Caco-2 (cell line): ENCODE data around the gene PPAN. TPM values are rescaled to one million over a fixed set of nuclear protein-coding genes. Genes with fewer than 3 reads are reported as not detected.

Experiments
- BruUV-seq: library from RNA; stranded (reverse); fragments of 400-500 nt; replicated peaks from 2 replicates; lab custom pipeline; 2021; lab: Mats Ljungman, UMichigan
- CTCF ChIA-PET: fragments of 300-600 bp; sonication (Branson Sonifier 250); formaldehyde crosslinking; loops from one replicate; lab custom pipeline; 2022; ENCODE audit warnings: antibody characterized with exemption; lab: Charles Lee
- POLR2A ChIA-PET: fragments of 300-600 bp; sonication (Branson Sonifier 250); formaldehyde crosslinking; loops from one replicate; lab custom pipeline; 2022; ENCODE audit warnings: antibody characterized with exemption; lab: Charles Lee
- DNase-seq, 2 experiments: peaks; one replicate each; pipeline versions ENCODE4 v3.0.0 to v3.0.0-alpha.2; 2020 to 2022
- H3K27me3 ChIP-seq: replicated peaks from 2 replicates; pipeline ENCODE4 v1.6.0; 2011; ENCODE audit warnings: low read length; ENCODE audit not compliant: control insufficient read depth, insufficient read depth
- H3K36me3 ChIP-seq: 2 replicates; pipeline ENCODE4 v1.5.1; 2011; ENCODE audit warnings: low read length; ENCODE audit not compliant: control insufficient read depth, insufficient read depth
- H3K4me1 ChIP-seq: fragments of 250-450 bp; sonication (Bioruptor Pico); 2 replicates; pipeline ENCODE4 v1.5.1; 2020; ENCODE audit warnings: mild to moderate bottlenecking
- H3K4me3 ChIP-seq: 2 replicates; pipeline ENCODE4 v1.5.1; 2011; ENCODE audit warnings: low read depth, mild to moderate bottlenecking, control low read depth, low read length
- H3K9me3 ChIP-seq: fragments of 250-450 bp; sonication (Bioruptor Pico); 2 replicates; pipeline ENCODE4 v1.5.1; 2020; ENCODE audit warnings: mild to moderate bottlenecking, moderate library complexity
- H3K27ac Mint-ChIP-seq: one replicate; pipeline ENCODE4 v1.8.0; 2022; ENCODE audit warnings: mixed read lengths; ENCODE audit not compliant: unreplicated experiment
- H3K27me3 Mint-ChIP-seq: one replicate; pipeline ENCODE4 v1.8.0; 2022; ENCODE audit warnings: mixed read lengths; ENCODE audit not compliant: insufficient read depth, unreplicated experiment
- H3K36me3 Mint-ChIP-seq: one replicate; pipeline ENCODE4 v1.8.0; 2022; ENCODE audit warnings: mild to moderate bottlenecking, mixed read lengths; ENCODE audit not compliant: insufficient read depth, unreplicated experiment
- H3K4me1 Mint-ChIP-seq: one replicate; pipeline ENCODE4 v1.8.0; 2022; ENCODE audit warnings: low read depth, mixed read lengths; ENCODE audit not compliant: unreplicated experiment
- H3K4me3 Mint-ChIP-seq: one replicate; pipeline ENCODE4 v1.8.0; 2022; ENCODE audit warnings: mild to moderate bottlenecking, moderate library complexity, mixed read lengths; ENCODE audit not compliant: unreplicated experiment
- H3K9me3 Mint-ChIP-seq: one replicate; pipeline ENCODE4 v1.8.0; 2022; ENCODE audit warnings: mixed read lengths; ENCODE audit not compliant: unreplicated experiment
- CTCF ChIP-seq, 2 experiments: fragments of 200-600 bp in 1 of 2; IDR thresholded peaks; 1 replicate in 1 of 2; 2 replicates in 1 of 2; pipeline versions ENCODE4 v1.5.1 to v1.8.0; 2011 to 2022; ENCODE audit warnings: antibody characterized with exemption in 1 of 2, control low read depth in 1 of 2, inconsistent platforms in 1 of 2, low read depth in 1 of 2, low read length in 1 of 2, mild to moderate bottlenecking in 1 of 2, moderate library complexity in 1 of 2; ENCODE audit not compliant: insufficient read depth in 1 of 2, severe bottlenecking in 1 of 2, unreplicated experiment in 1 of 2
- intact Hi-C: fragments of 100-400 bp; cut with micrococcal nuclease; formaldehyde crosslinking; loops from one replicate; pipeline ENCODE4 v1.10.0; 2022; ENCODE audit not compliant: unreplicated experiment
- total RNA-seq: library from RNA; stranded (reverse); gene quantifications from 2 replicates; pipeline ENCODE4 v1.2.3, GENCODE V29; 2022

The PPAN gene
- total RNA-seq, 1 experiment from 2014 or later: 62.8 TPM

- intact Hi-C loops: no loop called here
- peaks cover 25% of the 10 kb centered on the region for H3K27me3 Mint-ChIP-seq
These were observed 38.0 kb upstream of the PPAN start for GRCh38 chr19:10068205-10068604.

GRCh38 chr19:10069046-10069445 lies 37.1 kb upstream of the PPAN start:
- no peak for DNase-seq
- Histone ChIP-seq H3K27me3 (no peaks in the 10 kb centered on the region), H3K36me3 (no peaks in the 10 kb centered on the region), H3K4me1 (no peaks in the 10 kb centered on the region), H3K9me3 (no peaks in the 10 kb centered on the region), H3K4me3 (no peak overlapping the region)
- BruUV-seq: no TSS peak
- Mint-ChIP-seq H3K27me3 (peaks cover 17% of the 10 kb centered on the region), H3K9me3 (peaks cover 10% of the 10 kb centered on the region), H3K4me3 (no peak overlapping the region), H3K36me3 (peaks cover 5% of the 10 kb centered on the region), H3K27ac (no peak overlapping the region), H3K4me1 (no peaks in the 10 kb centered on the region)
- no peak for TF ChIP-seq CTCF (IDR thresholded peaks at IDR 0.05; ENCODE audit: insufficient read depth in 1 of 2, low read depth in 1 of 2, low read length in 1 of 2, severe bottlenecking in 1 of 2, unreplicated experiment in 1 of 2)
- ChIA-PET POLR2A (no interaction called here), CTCF (interaction anchor here (0.6 kb wide), 1 partner anchor 10 kb away, joined by 4 read pairs; no protein-coding TSS in a partner anchor)
- intact Hi-C loops: no loop called here

More at GRCh38 chr19:10068205-10068604, 38.0 kb upstream of the PPAN start:
- H3K36me3 ChIP-seq: no peaks in the 10 kb centered on the region
- H3K4me1 ChIP-seq: no peaks in the 10 kb centered on the region
- Mint-ChIP-seq H3K9me3 (peaks cover 10% of the 10 kb centered on the region), H3K27ac (no peak overlapping the region), H3K4me3 (no peak overlapping the region), H3K4me1 (no peaks in the 10 kb centered on the region), H3K36me3 (peaks cover 5% of the 10 kb centered on the region)
- no peak for DNase-seq
- H3K4me3 ChIP-seq: no peak overlapping the region
- H3K9me3 ChIP-seq: no peaks in the 10 kb centered on the region
- POLR2A ChIA-PET: interaction anchor here (0.5 kb wide), 1 partner anchor 29 kb away, joined by 3 read pairs; no protein-coding TSS in a partner anchor
- no peaks in the 10 kb centered on the region for H3K27me3 ChIP-seq
- no peak for TF ChIP-seq CTCF (IDR thresholded peaks at IDR 0.05; ENCODE audit: insufficient read depth in 1 of 2, low read depth in 1 of 2, low read length in 1 of 2, severe bottlenecking in 1 of 2, unreplicated experiment in 1 of 2)
- CTCF ChIA-PET: interaction anchor here (0.6 kb wide), 1 partner anchor 10 kb away, joined by 4 read pairs; no protein-coding TSS in a partner anchor
- no TSS peak for BruUV-seq

- H3K4me3 Mint-ChIP-seq: no peak overlapping the region
- Histone ChIP-seq H3K27me3 (no peaks in the 10 kb centered on the region), H3K36me3 (no peaks in the 10 kb centered on the region), H3K4me1 (no peaks in the 10 kb centered on the region), H3K4me3 (no peak overlapping the region), H3K9me3 (no peaks in the 10 kb centered on the region)
- intact Hi-C loops: no loop called here
- no peak for DNase-seq
- no TSS peak for BruUV-seq
- peaks cover 15% of the 10 kb centered on the region for H3K27me3 Mint-ChIP-seq
- peaks cover under 1% of the 10 kb centered on the region for H3K36me3 Mint-ChIP-seq
- no peaks in the 10 kb centered on the region for H3K4me1 Mint-ChIP-seq
- ChIA-PET CTCF (no interaction called here), POLR2A (no interaction called here)
- TF ChIP-seq CTCF (IDR thresholded peaks at IDR 0.05; ENCODE audit: insufficient read depth in 1 of 2, low read depth in 1 of 2, low read length in 1 of 2, severe bottlenecking in 1 of 2, unreplicated experiment in 1 of 2): no peak
- H3K27ac Mint-ChIP-seq: no peak overlapping the region
- H3K9me3 Mint-ChIP-seq: peaks cover 7% of the 10 kb centered on the region
These were observed 35.3 kb upstream of the PPAN start for GRCh38 chr19:10070730-10071446.
